GOT3 (cell line): ENCODE results near the gene ZXDC.

Source experiments
- DNase-seq: peaks from one replicate; lab custom pipeline; 2025; ENCODE audit warnings: mixed read lengths; lab: John Stamatoyannopoulos, UW

Gene ZXDC

DNA sequence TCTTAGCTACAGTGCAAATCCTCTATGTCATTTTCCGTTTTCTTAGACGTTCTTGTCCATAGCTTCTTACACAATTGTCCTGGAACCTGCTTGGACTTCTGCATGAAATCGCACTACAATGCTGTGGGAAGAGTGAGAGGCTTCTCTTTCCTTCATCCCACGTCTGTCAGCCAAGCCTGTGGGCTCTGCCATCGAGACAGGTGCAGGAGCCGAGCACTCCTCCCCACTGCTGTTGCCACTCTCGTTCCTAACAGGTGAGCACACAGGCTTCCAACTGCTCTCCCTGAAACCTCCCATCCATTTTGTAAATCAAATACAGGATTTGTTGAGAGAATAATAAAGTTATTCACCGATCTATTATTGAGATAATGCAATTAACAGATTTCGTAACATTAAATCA lies 23.5 kb downstream of the ZXDC start:
- no peak for DNase-seq

DNA sequence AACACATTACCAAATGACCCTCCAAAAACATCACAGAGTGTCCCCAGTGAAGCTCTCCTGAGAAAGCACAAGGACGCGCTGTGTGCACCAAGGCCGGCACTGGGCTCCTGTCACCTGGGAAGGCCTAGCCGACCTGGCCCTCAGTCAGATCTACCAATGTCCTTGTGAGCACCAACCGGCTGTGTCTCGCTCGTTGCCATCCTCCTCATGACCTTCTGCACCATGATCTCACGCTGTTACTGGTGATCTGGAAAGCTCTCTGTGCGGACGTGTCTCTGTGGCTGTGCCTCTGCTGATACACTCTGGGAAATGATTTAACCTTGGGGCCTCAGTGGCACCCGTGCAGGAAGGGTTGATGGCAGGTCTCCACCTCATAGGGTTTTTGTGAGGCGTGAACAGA lies 24.2 kb downstream of the ZXDC start:
- no peak for DNase-seq

DNA sequence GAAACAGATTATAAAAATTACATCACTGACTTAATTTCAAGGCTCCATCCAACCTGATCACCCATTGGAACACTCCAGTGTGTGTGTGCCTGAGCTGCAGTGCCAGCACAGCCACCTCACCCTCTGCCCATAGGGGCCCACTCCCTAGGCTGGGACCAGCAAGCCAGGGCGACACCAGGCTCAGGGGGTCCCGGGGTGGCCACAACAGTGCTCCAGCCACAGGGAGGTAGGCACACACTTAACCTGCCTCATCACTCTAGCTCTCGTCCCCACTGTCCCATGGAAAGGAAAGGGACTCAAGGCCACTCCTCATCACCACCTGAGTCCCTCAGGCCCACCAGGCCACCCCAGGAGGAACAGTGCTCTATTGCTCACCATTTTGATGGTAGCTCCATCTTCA lies 24.9 kb downstream of the ZXDC start:
- DNase-seq: no peak

DNA sequence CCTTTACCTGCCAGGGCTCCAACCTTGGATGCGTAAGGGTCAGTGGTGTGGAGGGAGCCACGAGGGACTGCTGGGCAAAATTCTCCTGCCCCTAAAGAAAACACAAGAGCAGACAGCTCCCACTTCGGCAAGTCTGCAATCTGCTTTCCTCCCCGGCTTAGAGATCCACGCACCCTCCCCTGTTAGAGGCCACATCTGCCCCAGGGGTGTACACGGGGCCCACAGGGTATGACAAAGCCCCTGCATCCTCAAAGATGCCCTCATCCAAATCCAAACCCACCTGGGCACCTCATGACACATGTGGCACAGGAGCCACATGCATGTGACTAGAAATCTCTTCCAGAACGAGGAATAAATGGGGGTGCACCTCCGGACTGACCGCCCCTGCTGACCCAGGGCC lies 25.5 kb downstream of the ZXDC start:
- no peak for DNase-seq

DNA sequence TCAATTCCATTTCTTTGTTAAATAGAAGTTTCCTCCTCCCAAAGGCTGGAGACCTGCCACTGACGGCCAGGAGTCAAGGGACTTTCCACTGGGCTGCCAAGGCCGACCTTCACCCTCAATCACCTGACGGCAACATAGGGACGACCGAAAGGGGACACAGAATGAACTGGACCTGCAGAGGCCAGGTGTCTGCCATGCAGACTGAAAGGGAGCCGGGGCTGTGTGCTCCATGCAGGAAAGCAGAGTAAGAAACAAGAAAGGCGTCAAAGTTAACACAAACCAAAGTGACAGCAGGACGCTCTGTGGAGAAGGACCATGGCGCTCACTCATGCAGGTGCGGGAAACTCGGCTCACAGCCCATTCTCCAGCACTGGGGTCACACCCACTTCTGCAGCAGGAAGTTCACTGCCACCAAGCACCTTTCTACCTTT lies 26.1 kb downstream of the ZXDC start:
- DNase-seq: no peak

DNA sequence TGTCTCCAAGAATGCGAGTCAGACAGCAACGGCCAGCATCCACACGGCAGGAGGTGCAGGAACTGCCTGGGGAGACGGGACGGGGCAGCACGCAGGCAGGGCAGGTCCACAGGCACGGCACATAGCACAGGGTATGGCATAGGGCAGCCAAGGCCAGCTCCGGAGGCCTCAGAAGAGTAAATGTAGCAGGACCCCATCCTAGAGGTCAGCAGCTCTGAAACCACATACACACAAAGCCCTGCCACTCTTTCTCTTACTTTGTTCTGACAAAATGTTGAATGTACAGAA lies 26.9 kb downstream of the ZXDC start:
- no peak for DNase-seq

DNA sequence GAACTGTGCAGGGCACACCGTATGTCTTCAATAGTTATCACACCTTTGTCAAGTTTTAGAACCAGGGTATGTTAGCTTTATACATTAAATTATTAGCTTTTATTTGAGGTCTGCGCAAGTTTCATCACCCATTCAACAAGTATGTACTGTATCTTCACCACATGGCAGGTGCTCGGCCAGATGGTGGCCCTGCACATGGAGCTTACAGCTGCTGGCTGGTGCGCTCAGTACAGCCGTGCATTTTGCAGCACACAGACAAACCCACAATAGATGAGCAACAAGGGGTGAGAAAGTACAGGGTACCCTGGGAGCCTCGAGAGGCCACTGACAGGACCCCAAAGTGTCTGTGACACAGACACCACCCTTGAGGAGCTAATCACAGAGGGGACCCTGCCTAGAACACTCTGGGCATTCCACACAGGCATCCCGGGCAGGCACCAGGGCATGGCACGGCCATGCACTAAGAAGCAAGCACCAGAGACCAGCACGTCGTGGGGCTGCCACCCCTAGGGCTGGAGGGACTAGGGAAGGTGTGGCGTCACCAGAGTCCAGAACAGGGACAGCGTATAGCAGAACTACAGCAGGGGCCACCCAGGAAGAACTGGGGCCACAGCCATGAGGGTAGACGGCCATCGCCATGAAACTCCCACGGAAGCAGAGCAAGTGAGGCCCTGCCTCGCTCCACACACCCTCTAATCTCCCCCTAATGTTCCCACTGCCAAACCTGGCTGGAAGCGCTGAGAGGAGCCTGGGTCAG lies 27.4 kb downstream of the ZXDC start:
- no peak for DNase-seq

DNA sequence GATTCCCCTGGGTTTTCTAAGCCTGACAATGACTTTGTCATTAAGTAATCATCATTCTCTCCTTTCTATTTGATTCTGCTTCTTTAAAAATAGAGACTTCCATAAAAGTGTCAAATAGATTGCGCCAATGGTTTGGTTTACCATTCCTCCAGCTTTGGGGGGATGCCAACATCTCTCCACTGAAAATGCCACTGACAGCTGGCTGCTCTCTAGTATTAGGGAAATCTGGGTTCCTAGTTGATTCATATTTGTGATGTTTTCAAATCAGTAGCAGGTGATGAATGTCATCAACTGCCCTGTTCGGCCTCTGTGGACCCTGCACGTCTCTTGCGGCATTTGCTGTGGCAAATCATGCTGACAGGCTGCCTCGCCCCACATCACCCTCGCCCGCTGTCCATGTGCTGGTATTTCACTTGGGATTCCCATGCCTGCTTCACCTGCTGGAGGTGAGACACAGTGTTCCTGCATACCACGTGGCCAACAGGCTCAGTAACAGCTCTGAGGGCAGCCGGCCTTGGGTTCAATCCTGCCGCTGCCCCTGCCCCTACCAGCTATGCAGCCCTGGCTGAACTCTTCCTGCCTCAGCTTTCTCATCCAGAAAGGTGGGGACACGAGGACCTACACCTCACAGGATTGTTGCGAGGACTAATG lies 28.1 kb downstream of the ZXDC start:
- DNase-seq: no peak

DNA sequence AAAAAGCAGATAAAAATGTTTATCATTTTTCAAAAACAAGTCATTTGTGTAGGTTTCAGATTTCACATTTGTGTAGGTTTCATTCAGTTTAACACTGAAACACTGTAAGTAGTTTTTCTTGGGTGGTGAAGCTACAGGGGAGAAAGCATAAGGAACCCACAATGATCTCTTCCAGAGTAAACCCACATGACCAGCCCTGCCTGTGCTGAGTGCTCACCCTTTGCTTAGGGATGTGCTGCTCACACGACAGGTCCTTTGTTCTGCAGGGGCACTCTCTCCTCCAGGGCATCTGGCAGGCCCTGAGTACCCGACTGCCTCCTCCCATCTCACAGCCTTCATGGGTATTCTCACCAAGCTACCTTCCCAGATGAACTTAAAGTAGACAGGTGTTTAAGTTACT lies 28.9 kb downstream of the ZXDC start:
- DNase-seq: no peak

DNA sequence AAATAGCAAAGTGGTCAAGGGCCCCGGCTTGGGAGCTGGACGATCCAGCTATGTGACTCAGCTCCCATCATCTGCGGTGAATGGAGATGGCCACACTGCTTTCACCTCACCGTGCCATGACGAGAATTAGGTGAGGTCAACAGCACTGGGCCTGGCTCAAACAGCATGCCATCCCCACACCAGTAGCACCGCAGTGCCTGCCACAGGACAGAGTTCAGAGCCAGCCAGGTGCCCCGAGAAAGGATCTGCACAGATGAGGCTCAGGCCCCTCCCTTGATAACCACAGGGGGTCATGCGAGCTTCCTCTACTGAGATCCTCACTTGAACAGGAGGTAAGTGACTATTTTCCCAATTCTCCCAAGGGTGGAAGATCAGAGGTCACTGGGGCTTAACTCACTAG lies 29.4 kb downstream of the ZXDC start:
- no peak for DNase-seq

DNA sequence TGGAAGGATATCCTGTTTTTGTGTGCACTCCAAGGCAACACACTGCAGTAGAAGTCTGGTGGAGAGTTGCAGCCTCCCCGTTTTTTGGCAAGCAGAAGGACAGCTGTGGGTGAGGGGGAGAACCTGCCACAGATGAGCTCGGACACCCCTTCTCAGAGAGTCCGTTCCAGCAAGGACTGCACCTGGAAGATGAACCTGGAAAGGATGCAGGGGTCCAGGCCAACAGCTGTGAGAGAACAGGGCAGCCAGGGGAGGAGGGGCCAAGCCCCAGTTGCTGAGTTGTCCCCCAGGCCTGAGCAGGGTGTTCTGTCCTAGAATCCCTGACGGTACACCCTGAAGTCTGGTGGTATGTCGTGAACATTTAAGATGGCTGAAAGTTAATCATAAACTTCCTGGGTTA lies 30.2 kb downstream of the ZXDC start:
- DNase-seq: no peak

DNA sequence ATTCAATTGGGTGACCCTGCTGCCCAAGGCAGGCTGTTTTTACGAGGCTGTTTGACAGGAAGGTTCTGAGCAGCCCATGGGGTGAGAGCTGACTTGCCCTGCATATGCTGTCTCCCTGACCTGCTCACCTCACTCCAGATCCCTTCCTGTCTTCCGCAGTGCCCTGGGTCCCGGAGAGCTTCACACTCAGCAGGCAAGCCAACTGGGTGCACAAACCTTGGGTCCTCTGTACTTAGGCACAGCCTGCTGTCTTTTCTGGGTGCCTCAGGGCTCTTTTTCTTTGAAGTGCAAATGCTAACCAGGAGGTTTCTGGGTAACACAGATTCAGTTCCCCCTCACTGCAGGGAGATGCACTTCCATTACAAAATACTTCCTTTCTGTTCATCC lies 32.8 kb downstream of the ZXDC start:
- no peak for DNase-seq

DNA sequence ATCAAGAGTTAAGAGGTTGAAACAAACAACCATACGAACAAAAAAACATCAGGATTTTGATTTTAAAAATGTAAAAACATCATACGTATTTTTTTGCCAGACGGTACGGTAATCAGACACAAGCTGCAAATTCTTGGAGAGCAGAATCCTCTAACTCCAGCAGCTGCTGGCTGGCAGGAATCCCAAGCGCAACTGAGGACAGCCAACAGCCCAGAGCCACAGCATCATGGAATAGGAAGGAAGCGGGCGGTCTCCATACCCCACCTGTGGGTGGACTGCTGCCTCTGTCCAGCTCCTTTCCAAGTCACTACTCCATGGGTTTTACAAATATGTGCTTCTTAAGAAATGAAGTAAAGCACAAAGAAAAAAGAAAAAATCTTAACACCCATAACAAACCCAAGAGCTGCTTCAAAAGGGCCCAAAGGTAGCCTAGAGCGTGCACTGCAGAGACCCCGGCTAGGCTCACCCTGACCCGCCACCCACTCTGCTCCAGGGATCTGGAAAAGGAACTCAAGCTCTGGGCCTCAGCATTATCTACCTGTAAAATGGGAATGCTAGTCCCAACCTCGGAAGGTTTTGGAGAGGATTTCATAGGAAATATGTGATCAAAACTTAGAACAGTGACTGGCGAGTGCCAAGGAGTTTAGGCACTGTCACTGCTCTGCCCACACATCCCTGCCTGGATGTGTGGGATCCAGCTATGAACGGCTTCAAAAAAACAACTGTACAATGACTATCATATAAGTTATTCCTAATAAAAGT lies 33.4 kb downstream of the ZXDC start:
- DNase-seq: no peak

DNA sequence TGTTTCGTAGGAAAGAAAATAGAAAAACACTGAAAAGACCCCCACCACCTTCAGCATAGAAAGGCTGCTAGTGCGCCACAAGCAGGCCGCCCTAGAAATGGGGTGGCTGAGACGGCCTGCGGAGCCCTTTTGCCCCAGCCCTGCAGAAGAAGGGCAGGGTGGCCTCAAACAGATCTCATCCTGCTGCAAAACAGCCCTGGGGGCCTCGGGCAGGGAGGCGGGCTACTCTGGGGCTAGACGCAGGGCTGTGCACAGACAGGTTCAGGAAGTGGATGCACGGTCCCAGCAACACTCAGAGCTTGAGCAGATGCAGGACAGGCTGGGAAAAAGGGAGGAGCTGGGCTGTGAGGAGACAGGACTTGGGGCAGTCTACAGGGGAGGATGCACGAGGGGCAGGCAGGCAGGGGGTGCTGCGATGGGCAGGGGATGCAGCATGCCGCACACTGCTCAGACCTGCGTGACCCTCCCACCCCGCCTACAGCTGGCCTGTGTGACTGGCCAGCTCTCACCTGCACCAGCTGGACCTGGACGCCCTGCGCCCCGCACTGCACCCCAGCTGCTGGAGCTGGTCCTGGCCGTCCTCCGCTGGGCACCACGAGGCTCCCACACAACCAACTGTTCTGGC lies 34.3 kb downstream of the ZXDC start:
- DNase-seq: no peak

DNA sequence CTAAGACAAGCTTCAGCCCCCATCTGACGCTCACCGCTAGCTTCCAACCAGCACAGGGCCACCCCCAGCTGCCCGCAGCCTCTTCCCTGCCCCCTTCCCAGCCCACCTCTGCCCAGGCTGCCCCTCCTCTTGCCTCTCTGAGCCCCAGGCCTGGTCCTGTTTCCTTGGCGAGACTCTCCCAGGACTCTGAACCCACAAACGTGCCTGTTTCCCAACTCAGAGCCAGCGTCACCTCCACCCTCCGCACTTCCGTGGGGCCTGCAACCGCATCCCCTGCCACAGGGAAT lies 35.0 kb downstream of the ZXDC start:
- DNase-seq: no peak

DNA sequence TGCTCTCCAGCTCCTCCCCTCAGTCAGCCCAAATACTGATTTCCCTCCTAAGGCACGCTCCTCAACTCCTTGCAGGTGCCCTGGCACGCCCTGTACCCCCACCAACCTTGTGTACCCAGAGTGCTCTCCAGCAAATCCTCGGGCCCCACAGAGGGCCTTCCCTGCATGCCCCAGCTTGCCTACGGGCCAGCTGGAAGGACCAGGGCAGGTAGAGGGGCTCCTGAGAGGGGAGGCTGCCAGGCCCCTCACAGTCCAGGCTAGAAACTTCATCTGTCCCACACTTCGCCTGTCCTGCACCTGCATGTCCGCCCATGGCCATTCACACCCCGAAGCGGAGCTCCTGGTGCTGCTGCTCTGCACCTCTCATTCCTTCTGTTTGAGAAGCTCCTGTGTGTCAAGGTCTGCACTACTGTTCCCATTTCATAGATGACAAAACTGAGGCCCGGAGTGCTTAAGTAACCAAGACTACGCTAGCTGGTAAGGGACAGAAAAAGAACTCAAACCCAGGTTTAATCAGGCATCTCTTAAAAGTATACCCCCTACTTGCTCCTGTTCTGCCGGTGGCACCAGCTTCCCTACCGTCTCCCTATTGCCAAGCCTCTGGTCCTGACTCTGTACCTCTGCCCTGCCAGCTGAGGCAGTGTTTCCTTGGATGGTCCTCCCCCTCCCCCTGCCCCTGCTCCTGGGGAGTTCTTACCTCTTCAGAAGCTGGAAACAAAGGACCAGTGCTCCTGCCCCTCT lies 35.6 kb downstream of the ZXDC start:
- DNase-seq: no peak

DNA sequence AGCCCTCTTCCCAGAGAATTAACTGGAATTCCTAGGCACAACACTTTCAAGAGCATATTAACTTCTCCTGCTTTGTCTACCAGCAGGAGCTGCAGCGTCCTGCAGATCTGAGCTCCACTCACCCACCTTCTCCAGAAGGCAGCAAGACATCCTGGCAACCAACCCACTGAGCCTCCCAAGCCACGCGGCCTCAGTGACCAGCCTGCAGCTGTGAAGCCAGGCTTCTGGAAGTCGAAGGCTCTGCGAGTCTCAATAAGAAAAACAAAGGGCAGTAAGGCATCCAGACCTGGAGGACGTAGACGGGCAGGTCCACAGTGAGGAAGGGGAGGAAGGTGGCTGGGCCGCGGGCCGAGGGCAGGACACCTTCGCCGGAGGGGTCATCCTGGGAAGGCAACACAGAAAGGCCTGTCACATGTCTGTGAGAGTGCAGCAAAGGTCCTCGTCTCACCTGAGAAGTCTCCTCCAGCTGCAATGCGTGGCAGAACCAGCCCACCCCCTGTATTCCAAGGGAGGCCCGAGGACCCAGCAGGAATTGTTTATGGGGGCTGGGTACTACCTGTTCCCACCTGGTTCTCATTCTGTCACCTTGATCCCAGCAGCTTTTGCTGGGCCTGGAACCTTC lies 36.2 kb downstream of the ZXDC start:
- no peak for DNase-seq

DNA sequence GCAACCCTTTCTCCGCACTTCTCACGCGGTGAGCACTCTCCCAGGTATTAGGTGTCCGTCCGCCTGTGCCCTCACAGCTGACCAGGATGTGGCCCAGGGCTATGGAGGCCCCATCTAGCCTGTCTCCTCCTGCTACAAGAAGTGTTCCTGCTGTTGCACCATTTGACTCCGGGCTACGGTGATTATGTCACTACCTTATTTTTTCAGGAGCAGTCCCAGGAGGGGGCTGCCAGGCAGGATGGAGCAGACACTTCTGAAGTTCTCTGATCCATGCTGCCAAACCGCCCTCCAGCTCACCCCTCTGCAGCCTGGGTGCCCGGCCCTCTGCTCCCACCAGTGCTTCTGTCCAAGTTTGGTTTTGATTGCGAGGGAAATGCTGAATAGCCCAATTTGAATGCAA lies 36.9 kb downstream of the ZXDC start:
- DNase-seq: no peak

DNA sequence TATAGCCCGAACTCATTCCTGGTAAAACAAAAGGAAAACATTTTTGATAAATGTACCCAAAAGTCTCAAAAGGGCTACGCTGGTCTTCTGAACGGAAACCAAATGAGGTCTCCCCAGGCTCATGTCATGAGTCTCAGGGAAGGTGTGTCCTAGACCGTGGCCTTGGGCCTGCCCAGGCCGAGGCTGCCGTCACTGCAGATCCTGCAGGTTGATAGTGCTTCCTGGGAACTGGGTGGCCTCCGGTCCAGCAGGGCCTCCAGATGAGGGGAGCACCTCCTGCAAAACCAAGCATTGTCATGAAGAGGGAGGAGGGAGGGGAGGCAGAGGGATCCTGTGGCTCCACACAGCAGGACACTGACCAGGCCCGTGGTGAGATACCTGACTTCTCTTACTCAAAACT lies 37.5 kb downstream of the ZXDC start:
- DNase-seq: no peak

DNA sequence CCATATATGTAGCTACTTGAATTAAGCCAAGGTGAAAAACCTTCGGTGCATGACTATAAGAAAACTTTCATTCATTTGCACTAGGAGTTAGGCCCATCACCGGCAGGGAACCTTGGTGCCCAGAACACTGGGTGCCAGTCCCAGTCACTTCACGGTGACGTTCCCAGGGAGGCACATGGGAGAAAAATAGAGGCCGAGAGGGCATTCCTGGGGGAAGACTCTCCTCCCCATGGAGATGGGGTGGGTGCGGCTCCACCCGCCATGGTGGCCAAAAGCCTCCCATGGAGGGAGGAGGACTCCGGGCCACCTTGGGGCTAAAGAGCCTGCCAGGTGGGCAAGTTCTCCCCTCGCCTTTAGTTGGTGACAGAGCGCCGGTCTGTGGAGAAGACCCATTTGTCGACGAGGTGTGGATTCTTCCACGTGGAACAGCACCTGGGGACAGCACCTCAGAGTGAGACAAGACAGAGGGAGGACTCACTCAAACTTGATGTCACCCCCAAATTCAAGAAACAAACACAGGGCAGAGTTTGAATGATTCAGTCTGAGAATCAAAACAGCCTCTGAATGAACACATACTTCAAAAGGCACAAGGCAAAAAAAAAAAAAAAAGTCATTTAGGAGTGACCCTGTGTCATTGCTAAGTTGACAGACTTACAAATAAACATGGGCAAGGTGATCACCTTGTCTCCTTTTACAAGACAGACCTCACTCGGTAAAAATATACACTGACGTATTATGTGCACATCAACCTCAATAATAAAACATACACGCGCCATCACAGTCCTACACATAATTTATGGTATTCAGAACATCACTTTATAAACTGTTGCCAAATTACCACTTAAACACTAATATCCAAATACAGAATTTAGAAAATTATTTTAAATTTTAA lies 38.6 kb downstream of the ZXDC start:
- no peak for DNase-seq
